ENCODE measurements around the gene ZCCHC7.

Gene ZCCHC7

GRCh38 chr9:37348917-37349316, 228.5 kb downstream of the ZCCHC7 start:
- no peaks in the 10 kb centered on the region for H3K4me1 ChIP-seq (ENCODE audit: control insufficient read depth, insufficient read depth, low read length)
- no peaks in the 10 kb centered on the region for H3K9me3 ChIP-seq (replicated peaks; ENCODE audit: low read length)
- no peaks in the 10 kb centered on the region for H3K27me3 ChIP-seq (ENCODE audit: control insufficient read depth, insufficient read depth, low read length)
- no peak overlapping the region for H3K9ac ChIP-seq (ENCODE audit: low read depth, low read length)
- H3K36me3 ChIP-seq (ENCODE audit: insufficient read depth, low read length): no peaks in the 10 kb centered on the region
- no peak overlapping the region for H3K4me2 ChIP-seq (ENCODE audit: low read length)
- no peak overlapping the region for H3K4me3 ChIP-seq (ENCODE audit: low read length)

GRCh38 chr9:37350486-37351190, 230.3 kb downstream of the ZCCHC7 start:
- no peaks in the 10 kb centered on the region for H3K9me3 ChIP-seq (replicated peaks; ENCODE audit: low read length)
- no peaks in the 10 kb centered on the region for H3K4me1 ChIP-seq (ENCODE audit: control insufficient read depth, insufficient read depth, low read length)
- no peak overlapping the region for H3K4me2 ChIP-seq (ENCODE audit: low read length)
- H3K36me3 ChIP-seq (ENCODE audit: insufficient read depth, low read length): no peaks in the 10 kb centered on the region
- no peaks in the 10 kb centered on the region for H3K27me3 ChIP-seq (ENCODE audit: control insufficient read depth, insufficient read depth, low read length)
- H3K9ac ChIP-seq (ENCODE audit: low read depth, low read length): no peak overlapping the region
- H3K4me3 ChIP-seq (ENCODE audit: low read length): no peak overlapping the region

- Histone ChIP-seq H3K9ac (ENCODE audit: low read depth, low read length) (no peak overlapping the region), H3K27me3 (ENCODE audit: control insufficient read depth, insufficient read depth, low read length) (no peaks in the 10 kb centered on the region), H3K4me2 (ENCODE audit: low read length) (no peak overlapping the region), H3K4me3 (ENCODE audit: low read length) (no peak overlapping the region), H3K9me3 (replicated peaks; ENCODE audit: low read length) (no peaks in the 10 kb centered on the region), H3K4me1 (ENCODE audit: control insufficient read depth, insufficient read depth, low read length) (no peaks in the 10 kb centered on the region), H3K36me3 (ENCODE audit: insufficient read depth, low read length) (peaks cover 13% of the 10 kb centered on the region)
Observed at GRCh38 chr9:37353791-37354190, 233.4 kb downstream of the ZCCHC7 start.

DNA sequence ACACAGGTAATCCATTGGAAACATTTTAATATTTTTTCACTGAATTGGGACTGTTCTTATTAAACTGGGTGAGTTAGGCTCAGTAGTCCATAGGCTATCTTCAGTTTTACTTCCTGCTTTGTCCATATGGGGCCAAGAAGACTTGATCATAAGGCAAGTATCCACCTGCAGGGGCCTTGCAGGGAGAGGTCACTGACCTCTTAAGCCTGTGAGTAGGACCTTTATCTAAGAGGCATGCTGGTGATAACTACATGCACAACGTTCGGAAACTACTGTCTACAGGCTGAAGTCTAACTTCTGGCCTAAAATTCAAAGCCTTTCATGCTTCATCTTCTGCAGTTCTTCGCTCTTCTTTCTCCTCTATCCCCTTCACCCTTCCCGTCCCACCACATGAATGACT, 242.1 kb downstream of the ZCCHC7 start:
- Histone ChIP-seq H3K9ac (ENCODE audit: low read depth, low read length) (no peak overlapping the region), H3K4me2 (ENCODE audit: low read length) (no peak overlapping the region)

DNA sequence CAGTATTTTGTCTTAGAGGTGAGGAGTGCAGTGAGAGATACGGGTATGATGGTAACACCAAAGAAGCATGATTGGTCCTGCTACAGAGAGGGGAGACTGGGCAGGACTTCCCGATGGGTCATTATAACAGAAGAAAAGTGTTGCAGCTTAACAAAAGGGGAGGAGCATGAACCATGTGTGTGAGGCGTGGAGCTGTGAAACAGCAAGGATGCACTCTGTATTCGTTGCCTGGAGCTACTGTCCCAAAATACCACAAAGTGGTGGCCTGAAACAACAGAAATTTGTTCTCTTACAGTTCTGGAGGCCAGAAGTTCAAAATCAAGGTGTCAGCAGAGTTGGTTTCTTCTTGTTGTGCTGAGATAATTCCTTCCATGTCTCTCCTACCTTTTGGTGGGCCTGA, 242.8 kb downstream of the ZCCHC7 start:
- no peaks in the 10 kb centered on the region for H3K4me1 ChIP-seq (ENCODE audit: control insufficient read depth, insufficient read depth, low read length)
- H3K36me3 ChIP-seq (ENCODE audit: insufficient read depth, low read length): peaks cover 7% of the 10 kb centered on the region
- no peak overlapping the region for H3K9ac ChIP-seq (ENCODE audit: low read depth, low read length)
- no peak overlapping the region for H3K4me2 ChIP-seq (ENCODE audit: low read length)
- no peak overlapping the region for H3K4me3 ChIP-seq (ENCODE audit: low read length)
- no peaks in the 10 kb centered on the region for H3K27me3 ChIP-seq (ENCODE audit: control insufficient read depth, insufficient read depth, low read length)
- no peaks in the 10 kb centered on the region for H3K9me3 ChIP-seq (replicated peaks; ENCODE audit: low read length)

More for the DNA sequence above, 242.1 kb downstream of the ZCCHC7 start:
- no peaks in the 10 kb centered on the region for H3K9me3 ChIP-seq (replicated peaks; ENCODE audit: low read length)
- no peaks in the 10 kb centered on the region for H3K4me1 ChIP-seq (ENCODE audit: control insufficient read depth, insufficient read depth, low read length)
- H3K4me3 ChIP-seq (ENCODE audit: low read length): no peak overlapping the region
- peaks cover 9% of the 10 kb centered on the region for H3K36me3 ChIP-seq (ENCODE audit: insufficient read depth, low read length)
- H3K27me3 ChIP-seq (ENCODE audit: control insufficient read depth, insufficient read depth, low read length): no peaks in the 10 kb centered on the region

- H3K4me2 ChIP-seq (ENCODE audit: low read length): no peak overlapping the region
- peaks cover 3% of the 10 kb centered on the region for H3K36me3 ChIP-seq (ENCODE audit: insufficient read depth, low read length)
- no peaks in the 10 kb centered on the region for H3K9me3 ChIP-seq (replicated peaks; ENCODE audit: low read length)
- H3K4me3 ChIP-seq (ENCODE audit: low read length): no peak overlapping the region
- no peak overlapping the region for H3K9ac ChIP-seq (ENCODE audit: low read depth, low read length)
- H3K4me1 ChIP-seq (ENCODE audit: control insufficient read depth, insufficient read depth, low read length): no peaks in the 10 kb centered on the region
- H3K27me3 ChIP-seq (ENCODE audit: control insufficient read depth, insufficient read depth, low read length): no peaks in the 10 kb centered on the region
Observed at GRCh38 chr9:37364136-37364535, 243.8 kb downstream of the ZCCHC7 start.

GRCh38 chr9:37364751-37365360, 244.5 kb downstream of the ZCCHC7 start:
- H3K9me3 ChIP-seq (replicated peaks; ENCODE audit: low read length): no peaks in the 10 kb centered on the region

GRCh38 chr9:37369671-37370070, 249.3 kb downstream of the ZCCHC7 start:
- H3K4me2 ChIP-seq (ENCODE audit: low read length): no peak overlapping the region
- no peak overlapping the region for H3K4me3 ChIP-seq (ENCODE audit: low read length)
- H3K36me3 ChIP-seq (ENCODE audit: insufficient read depth, low read length): no peaks in the 10 kb centered on the region
- H3K27me3 ChIP-seq (ENCODE audit: control insufficient read depth, insufficient read depth, low read length): peaks cover 15% of the 10 kb centered on the region
- no peaks in the 10 kb centered on the region for H3K4me1 ChIP-seq (ENCODE audit: control insufficient read depth, insufficient read depth, low read length)
- H3K9ac ChIP-seq (ENCODE audit: low read depth, low read length): no peak overlapping the region
- H3K9me3 ChIP-seq (replicated peaks; ENCODE audit: low read length): no peaks in the 10 kb centered on the region

More at GRCh38 chr9:37364751-37365360, 244.5 kb downstream of the ZCCHC7 start:
- Histone ChIP-seq H3K36me3 (ENCODE audit: insufficient read depth, low read length) (no peaks in the 10 kb centered on the region), H3K27me3 (ENCODE audit: control insufficient read depth, insufficient read depth, low read length) (no peaks in the 10 kb centered on the region), H3K4me3 (ENCODE audit: low read length) (no peak overlapping the region), H3K4me1 (ENCODE audit: control insufficient read depth, insufficient read depth, low read length) (no peaks in the 10 kb centered on the region), H3K9ac (ENCODE audit: low read depth, low read length) (no peak overlapping the region), H3K4me2 (ENCODE audit: low read length) (no peak overlapping the region)

GRCh38 chr9:37370282-37370681, 249.9 kb downstream of the ZCCHC7 start:
- H3K9ac ChIP-seq (ENCODE audit: low read depth, low read length): no peak overlapping the region
- H3K4me3 ChIP-seq (ENCODE audit: low read length): no peak overlapping the region
- no peaks in the 10 kb centered on the region for H3K36me3 ChIP-seq (ENCODE audit: insufficient read depth, low read length)
- H3K27me3 ChIP-seq (ENCODE audit: control insufficient read depth, insufficient read depth, low read length): peaks cover 16% of the 10 kb centered on the region
- no peak overlapping the region for H3K4me2 ChIP-seq (ENCODE audit: low read length)
- no peaks in the 10 kb centered on the region for H3K9me3 ChIP-seq (replicated peaks; ENCODE audit: low read length)
- no peaks in the 10 kb centered on the region for H3K4me1 ChIP-seq (ENCODE audit: control insufficient read depth, insufficient read depth, low read length)

DNA sequence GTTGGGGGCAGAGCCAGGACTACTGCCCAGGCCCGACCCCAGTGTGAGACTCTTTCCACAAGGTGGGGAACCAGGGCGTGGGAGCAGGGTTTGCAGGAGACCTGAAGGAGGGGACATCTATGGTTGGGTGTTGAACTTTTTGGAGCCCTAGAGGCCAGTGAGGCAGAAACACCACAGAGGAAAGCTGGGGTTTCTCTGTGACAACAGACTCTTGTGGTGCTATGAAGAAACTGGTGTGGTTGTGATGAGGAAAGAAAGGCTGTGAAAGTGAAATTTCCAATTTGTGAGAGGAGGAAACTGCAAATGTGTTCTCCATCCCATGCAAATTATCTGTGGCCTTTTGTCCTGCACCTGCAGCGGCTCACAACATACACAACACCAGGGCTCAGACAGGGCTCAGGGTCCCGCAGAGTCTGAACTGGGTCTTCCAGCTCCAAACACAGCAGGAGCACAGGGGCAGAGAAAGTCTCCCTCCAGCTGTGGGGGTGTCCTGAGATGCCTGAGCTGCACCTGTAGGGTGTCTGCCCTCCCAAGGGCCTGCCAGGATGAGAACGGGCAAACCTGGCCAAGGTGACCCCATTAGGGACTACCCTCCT, 250.7 kb downstream of the ZCCHC7 start:
- Histone ChIP-seq H3K4me3 (ENCODE audit: low read length) (no peak overlapping the region), H3K9ac (ENCODE audit: low read depth, low read length) (no peak overlapping the region), H3K4me1 (ENCODE audit: control insufficient read depth, insufficient read depth, low read length) (no peaks in the 10 kb centered on the region), H3K4me2 (ENCODE audit: low read length) (no peak overlapping the region), H3K27me3 (ENCODE audit: control insufficient read depth, insufficient read depth, low read length) (peaks cover 16% of the 10 kb centered on the region), H3K36me3 (ENCODE audit: insufficient read depth, low read length) (no peaks in the 10 kb centered on the region), H3K9me3 (replicated peaks; ENCODE audit: low read length) (no peaks in the 10 kb centered on the region)

DNA sequence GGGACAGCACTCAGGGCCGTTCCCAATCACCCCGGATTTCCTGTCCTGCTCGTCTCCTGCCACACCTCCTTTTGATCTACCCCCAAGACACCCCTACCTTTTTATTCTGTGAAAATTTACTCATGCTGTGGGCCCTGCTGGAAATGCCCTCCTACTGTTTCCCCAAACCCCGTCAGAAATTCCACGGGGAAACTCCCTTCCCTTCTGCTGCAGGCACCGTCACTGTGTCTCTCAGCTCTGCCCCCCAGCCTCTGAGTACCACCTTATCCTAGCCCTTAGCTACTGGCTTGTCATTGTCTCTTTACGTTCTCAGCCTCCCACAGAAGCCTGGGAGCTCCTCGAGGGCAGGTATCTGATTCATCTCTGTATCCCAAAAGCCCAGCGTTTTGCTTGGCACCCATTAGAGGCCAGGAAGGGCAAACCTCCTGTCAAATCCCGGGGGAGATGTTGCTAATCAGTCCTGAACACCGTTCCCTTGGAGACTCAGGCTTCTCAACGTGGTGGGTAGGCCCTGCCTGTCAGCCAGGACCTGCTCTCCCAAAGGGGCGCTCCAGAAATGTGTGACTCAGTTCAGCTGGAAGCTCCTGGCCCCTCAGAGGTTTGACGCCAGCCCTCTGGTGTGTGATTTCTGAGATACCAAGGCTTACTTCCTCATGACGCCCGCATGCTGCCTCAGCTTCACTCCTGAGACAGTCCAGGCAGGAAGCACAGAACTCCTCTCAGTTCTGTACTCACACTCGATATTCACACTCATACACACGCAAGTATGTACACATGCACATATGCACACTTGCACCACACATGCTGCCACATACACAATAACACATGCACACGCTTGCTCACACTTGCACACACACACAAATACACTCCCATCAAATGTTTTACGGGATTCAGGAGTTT, 251.4 kb downstream of the ZCCHC7 start:
- no peak overlapping the region for H3K4me3 ChIP-seq (ENCODE audit: low read length)
- H3K9ac ChIP-seq (ENCODE audit: low read depth, low read length): no peak overlapping the region

More for the DNA sequence above, 251.4 kb downstream of the ZCCHC7 start:
- Histone ChIP-seq H3K27me3 (ENCODE audit: control insufficient read depth, insufficient read depth, low read length) (peaks cover 23% of the 10 kb centered on the region), H3K4me2 (ENCODE audit: low read length) (no peak overlapping the region), H3K4me1 (ENCODE audit: control insufficient read depth, insufficient read depth, low read length) (no peaks in the 10 kb centered on the region), H3K36me3 (ENCODE audit: insufficient read depth, low read length) (no peaks in the 10 kb centered on the region), H3K9me3 (replicated peaks; ENCODE audit: low read length) (no peaks in the 10 kb centered on the region)
